Muscle of leg (tissue), 11 donors: ENCODE results near the gene BRD9. TPM values are rescaled to one million over a fixed set of nuclear protein-coding genes. Genes with fewer than 3 reads are reported as not detected.
"Not testable (repeated sequence)": the region's sequence is repeated elsewhere in the genome, so short reads cannot be mapped to it uniquely, and the experiment has no call there.

Experiments used
- DNase-seq: peaks from one replicate; pipeline ENCODE4 v3.0.0; 2013
- H3K27ac ChIP-seq: one replicate; pipeline ENCODE4 v1.5.1; 2013; ENCODE audit warnings: mild to moderate bottlenecking, low read length, control low read depth
- H3K27me3 ChIP-seq: one replicate; pipeline ENCODE4 v1.6.1; 2013; ENCODE audit warnings: low read length; ENCODE audit not compliant: control insufficient read depth, insufficient read depth
- H3K36me3 ChIP-seq: one replicate; pipeline ENCODE4 v1.6.1; 2013; ENCODE audit warnings: low read length; ENCODE audit not compliant: control insufficient read depth, insufficient read depth
- H3K4me1 ChIP-seq: one replicate; pipeline ENCODE4 v1.6.1; 2013; ENCODE audit warnings: low read length; ENCODE audit not compliant: control insufficient read depth, insufficient read depth
- H3K4me3 ChIP-seq: one replicate; pipeline ENCODE4 v1.5.1; 2013; ENCODE audit warnings: low read length, control low read depth
- H3K9me3 ChIP-seq: replicated peaks from 2 replicates; pipeline ENCODE4 v1.6.1; 2013; ENCODE audit warnings: low read depth, low read length; ENCODE audit not compliant: control insufficient read depth
- WGBS: methylation state at CpG from one replicate; pipeline ENCODE4 v1.1.5; 2013; ENCODE audit warnings: missing lambda C conversion rate; ENCODE audit not compliant: insufficient coverage; 5-methylcytosine and 5-hydroxymethylcytosine counted together
- polyA plus RNA-seq, 8 donors: library from polyadenylated mRNA; unstranded; fragments of 120-200 nt; gene quantifications; one replicate each; pipeline versions ENCODE4 v1.2.1 to v1.2.3, GENCODE V29; 2013; ENCODE audit warnings: inconsistent platforms in 1 of 8, low replicate concordance in 1 of 8; ENCODE audit not compliant: insufficient read length in 8 of 8, insufficient read depth in 1 of 8
- total RNA-seq: library from RNA; stranded (reverse); fragments of 120-200 nt; gene quantifications from one replicate; pipeline ENCODE4 v1.2.4, GENCODE V29; 2013

BRD9 gene
- total and polyA plus RNA-seq, 9 donors: 26.4 to 33.5 (median 29.7) TPM

DNA sequence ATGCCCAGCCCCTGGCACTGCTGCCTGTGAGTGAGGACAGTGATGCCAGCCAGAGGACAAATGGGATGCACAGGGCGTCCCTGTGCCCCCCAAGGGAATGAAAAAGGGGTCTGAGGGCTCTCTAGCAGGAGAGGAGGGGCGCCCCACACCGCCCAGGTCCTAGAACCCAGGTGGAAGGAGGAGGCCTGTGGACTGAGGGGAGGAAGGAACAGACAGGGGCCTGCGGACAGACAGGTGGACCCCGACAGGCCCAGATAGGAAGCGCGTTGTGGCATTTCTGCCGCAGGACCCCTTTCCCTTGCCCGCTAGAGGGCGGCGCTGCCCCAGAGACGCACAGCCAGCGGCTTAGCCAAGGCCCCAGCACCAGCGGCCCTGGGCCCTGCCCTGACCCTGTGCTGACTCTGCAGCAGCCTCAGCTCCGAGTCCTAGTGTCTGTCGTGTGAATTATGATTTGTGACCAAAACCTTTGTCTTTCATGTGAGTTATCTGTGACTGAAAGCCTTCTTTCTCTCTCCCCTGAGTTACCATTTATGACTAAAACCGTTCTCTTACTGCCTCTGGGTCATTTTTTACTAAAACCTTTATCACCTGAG, 30.8 kb upstream of the BRD9 start:
- 8% methylated on average over 12 of the region's 17 CpGs for WGBS
- H3K36me3 ChIP-seq: no peaks in the 10 kb centered on the region
- peaks cover 6% of the 10 kb centered on the region for H3K4me1 ChIP-seq
- no peak overlapping the region for H3K4me3 ChIP-seq
- peak; percentile 77 for DNase-seq
- H3K27me3 ChIP-seq: peaks cover 11% of the 10 kb centered on the region
- H3K9me3 ChIP-seq: no peaks in the 10 kb centered on the region
- no peak overlapping the region for H3K27ac ChIP-seq

DNA sequence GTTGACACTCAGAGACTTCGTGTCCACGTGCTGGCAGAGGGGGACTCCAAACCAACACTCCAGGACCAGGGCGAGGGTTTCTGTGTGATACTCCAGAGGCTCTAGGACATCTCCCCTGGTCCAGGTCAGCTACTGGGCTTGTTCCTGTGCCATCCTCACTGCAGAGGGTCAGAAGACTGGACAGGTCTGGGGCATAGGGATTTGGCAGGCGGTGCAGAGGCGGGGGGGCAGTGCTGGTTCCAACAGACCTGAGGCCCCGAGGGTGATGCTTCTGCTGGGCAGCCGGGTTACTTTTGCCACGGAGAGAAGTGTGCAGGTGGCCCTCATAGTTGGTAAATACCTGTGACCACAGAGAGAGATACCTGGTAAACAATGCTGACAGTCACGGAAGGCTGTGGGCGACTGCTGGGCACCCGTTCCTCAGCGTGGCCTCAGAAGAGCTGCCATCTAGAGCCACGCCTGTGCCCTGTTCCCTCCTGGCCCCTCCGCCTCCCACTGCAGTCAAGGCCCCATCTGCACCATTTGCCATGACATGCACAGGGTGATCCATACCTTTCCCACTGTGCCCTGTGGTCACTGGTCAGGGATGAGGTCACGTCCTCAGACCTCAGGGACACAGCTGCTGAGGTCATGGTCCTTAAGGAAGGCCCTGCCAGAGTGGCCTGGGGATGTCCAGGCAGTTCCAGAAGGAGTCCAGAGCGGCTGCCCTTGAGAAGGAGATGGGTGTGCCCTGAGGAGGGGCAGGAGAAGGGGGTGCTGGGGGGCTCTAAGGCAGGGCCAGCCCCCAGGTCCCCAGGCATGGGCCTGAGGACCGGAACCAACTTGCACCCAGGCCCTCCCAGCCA, 30.1 kb upstream of the BRD9 start:
- H3K27ac ChIP-seq: no peak overlapping the region
- H3K4me3 ChIP-seq: no peak overlapping the region
- 93% methylated on average over 12 of the region's 17 CpGs for WGBS
- DNase-seq: no peak
- H3K27me3 ChIP-seq: peaks cover 11% of the 10 kb centered on the region
- H3K36me3 ChIP-seq: no peaks in the 10 kb centered on the region
- peaks cover 6% of the 10 kb centered on the region for H3K4me1 ChIP-seq
- no peaks in the 10 kb centered on the region for H3K9me3 ChIP-seq

DNA sequence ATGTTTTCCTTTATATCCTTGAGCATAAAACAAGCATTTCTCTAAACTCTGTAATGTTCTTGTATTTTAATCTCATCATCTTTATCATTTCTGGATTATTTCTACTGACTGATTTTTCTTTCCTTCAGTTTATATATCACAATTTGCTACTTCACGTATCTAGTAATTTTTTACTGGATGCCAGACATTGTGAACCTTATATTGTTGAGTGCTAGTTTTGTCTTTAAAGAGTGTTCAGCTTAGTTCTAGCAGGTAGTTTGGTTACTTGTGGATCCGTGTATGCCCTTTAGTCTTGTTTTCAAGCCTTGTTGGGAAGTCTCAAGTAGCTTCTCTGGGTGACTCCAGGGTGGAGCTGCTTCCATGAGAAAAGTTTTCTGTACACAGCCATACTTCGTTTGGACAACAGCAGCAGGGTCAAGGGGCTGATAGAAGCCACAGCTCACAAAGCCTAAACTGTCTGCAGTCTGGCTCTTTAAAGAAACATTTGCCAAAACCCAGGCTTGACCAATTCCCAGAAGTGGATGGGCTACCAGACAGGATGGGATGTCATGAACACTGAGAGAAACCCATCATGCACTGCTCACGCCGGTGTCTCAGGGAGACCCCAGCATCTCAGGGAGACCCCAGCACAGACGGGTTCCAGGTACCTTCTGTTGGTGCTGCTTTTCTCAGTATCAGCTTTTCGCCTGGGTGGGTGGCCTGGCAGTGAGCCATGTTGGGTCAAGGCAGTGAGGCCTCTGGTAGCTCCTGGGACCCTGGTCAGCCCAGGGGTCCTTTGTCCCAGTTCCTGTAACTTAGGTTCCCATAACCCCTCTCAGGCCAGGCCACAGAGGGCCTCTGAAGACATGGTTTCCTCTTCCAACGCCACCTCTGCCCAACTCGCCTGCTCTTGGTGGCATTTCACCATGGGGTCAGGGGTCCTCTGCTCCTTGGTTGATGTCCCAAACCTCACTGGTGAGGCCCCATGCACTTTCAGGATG, 29.1 kb upstream of the BRD9 start:
- Histone ChIP-seq H3K36me3 (peaks cover 3% of the 10 kb centered on the region), H3K27ac (no peak overlapping the region), H3K4me1 (peaks cover 5% of the 10 kb centered on the region), H3K9me3 (no peaks in the 10 kb centered on the region), H3K4me3 (no peak overlapping the region), H3K27me3 (peaks cover 10% of the 10 kb centered on the region)
- no peak for DNase-seq
- WGBS: 84% methylated on average over 8 of the region's 9 CpGs

DNA sequence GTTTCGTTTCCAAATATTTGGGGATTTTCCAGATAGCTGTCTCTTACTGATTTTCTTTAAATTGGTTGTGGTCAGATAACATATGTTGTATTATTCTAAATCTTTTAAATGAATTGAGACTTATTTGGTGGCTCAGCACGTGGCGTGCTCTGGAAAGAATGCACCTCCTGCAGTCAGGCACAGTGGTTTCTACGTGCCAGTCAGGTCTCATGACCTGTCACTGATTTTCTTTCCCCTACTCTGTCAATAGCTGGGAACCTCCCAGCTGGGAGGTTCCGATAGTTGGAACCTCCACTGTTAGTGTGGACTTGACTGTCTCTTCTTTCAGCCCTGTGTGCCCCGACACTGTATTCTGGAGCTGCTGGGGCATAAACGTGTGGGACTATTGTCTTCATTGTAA, 27.7 kb upstream of the BRD9 start:
- H3K27me3 ChIP-seq: peaks cover 3% of the 10 kb centered on the region
- H3K4me3 ChIP-seq: no peak overlapping the region
- no peaks in the 10 kb centered on the region for H3K4me1 ChIP-seq
- H3K27ac ChIP-seq: no peak overlapping the region
- no peak for DNase-seq
- H3K9me3 ChIP-seq: no peaks in the 10 kb centered on the region
- 87% methylated on average over 3 of the region's 7 CpGs for WGBS
- peaks cover 16% of the 10 kb centered on the region for H3K36me3 ChIP-seq

DNA sequence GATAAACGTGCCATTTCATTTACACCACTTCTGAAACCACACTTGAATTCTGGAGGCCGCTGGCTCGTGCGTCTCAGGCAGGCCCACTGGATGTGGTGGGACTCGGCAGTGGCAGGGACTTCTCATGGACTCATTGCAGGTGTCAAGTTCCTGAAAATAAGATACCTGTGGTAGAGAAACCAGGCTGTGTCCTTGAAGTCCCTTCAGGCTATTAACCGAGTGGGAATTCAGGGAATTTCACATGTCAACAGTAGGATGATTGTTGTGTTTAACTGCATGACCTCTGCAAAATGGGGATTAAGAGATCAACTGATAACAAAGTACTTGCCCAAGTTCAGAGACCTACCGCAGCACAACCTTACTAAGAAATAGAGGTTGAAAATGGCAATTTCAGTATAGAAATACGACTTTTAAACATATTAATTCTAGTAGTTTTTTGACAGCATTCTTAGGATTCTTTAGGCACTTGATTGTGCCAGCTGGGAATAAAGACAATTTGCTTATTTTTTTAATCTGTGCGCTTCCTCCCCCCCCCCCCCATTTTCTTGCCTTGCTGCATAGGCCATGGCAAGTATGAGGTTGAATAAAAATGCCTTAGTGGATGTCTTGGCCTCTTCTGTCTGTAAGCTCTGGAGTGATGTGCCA, 26.9 kb upstream of the BRD9 start:
- H3K27me3 ChIP-seq: peaks cover 1% of the 10 kb centered on the region
- H3K4me1 ChIP-seq: no peaks in the 10 kb centered on the region
- no peak overlapping the region for H3K27ac ChIP-seq
- no peaks in the 10 kb centered on the region for H3K9me3 ChIP-seq
- WGBS: 69% methylated on average over 3 of the region's 9 CpGs
- H3K36me3 ChIP-seq: peaks cover 24% of the 10 kb centered on the region
- no peak overlapping the region for H3K4me3 ChIP-seq
- no peak for DNase-seq

DNA sequence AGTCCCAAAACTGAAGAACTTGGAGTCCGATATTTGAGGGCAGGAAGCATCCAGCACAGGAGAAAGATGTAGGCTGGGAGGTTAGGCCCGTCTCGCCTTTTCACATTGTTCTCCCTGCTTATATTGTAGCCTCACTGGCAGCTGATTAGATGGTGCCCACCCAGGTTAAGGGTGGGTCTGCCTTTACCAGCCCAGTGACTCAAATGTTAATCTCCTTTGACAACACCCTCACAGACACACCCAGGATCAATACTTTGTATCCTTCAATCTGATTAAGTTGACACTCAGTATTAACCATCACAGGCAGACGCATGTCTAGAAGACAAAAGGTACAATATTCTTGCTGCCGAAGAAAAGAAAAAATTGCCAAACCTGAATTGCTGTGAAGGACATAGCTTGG, 26.1 kb upstream of the BRD9 start:
- H3K36me3 ChIP-seq: peaks cover 27% of the 10 kb centered on the region
- not testable (repeated sequence) for DNase-seq, H3K9me3 ChIP-seq, H3K27ac ChIP-seq, H3K4me1 ChIP-seq, H3K4me3 ChIP-seq, H3K27me3 ChIP-seq
- 93% methylated on average over 3 of the region's 5 CpGs for WGBS

DNA sequence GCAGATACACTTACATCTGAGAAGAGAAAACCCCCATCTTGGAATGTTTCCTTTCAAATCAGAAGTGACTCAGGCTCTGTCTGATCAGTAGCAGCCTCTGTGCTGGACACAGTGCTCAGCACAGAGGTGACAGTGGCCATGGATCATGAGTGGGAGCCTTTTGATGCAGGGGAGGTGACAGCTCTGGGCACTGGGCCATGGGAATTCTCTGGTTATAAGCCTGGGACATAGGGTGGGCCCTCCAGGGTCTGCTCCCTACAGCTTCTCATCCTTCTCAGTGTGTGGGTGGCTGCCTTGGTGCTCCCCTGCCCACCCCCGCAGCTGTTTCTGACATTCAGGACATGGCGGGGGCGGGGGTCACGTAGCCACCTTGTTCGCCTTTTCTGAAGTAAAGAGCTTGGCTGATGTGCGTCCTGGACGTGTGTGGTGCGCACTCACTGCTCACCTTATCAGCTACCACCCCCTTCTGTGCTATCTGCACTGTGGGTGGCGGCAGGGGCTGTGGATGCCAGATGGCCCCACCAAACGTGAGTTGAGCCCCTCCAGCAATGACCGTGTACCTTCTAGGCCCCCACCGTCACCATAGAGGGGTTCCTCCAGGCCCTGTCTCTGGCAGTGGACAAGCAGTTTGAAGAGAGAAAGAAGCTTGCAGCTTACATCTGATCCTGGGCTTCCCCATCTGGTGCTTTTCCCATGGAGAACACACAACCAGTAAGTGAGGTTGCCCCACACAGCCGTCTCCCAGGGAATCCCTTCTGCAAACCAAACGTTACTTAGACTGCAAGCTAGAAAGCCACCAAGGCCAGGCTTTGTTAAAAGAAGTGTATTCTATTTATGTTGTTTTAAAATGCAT, 24.1 kb upstream of the BRD9 start:
- Histone ChIP-seq H3K9me3 (no peaks in the 10 kb centered on the region), H3K4me1 (no peaks in the 10 kb centered on the region), H3K27me3 (no peaks in the 10 kb centered on the region), H3K27ac (no peak overlapping the region), H3K4me3 (no peak overlapping the region), H3K36me3 (peaks cover 30% of the 10 kb centered on the region)
- DNase-seq: no peak
- WGBS: 96% methylated on average over 7 of the region's 14 CpGs

DNA sequence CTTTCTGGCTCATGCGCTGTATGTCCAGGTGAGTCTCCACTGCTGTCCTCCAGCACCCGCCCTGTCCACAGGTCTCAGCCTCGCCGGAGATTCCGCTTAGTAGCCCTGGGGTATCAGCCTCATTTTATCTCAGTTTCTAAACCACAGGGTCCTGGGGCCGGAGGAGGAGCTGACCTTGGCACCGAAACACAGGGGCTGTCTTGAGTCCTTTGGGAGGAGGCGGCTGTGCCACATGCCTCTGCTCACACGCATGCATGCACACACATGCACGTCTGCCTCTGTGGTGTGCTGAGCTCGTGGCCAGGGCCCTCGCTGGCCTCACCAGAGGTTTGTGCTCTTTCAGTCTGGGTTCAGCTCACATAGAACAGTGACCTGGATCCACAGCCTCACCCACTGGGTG, 23.3 kb upstream of the BRD9 start:
- Histone ChIP-seq H3K27ac (no peak overlapping the region), H3K36me3 (peaks cover 30% of the 10 kb centered on the region), H3K27me3 (no peaks in the 10 kb centered on the region), H3K9me3 (no peaks in the 10 kb centered on the region), H3K4me3 (no peak overlapping the region), H3K4me1 (no peaks in the 10 kb centered on the region)
- DNase-seq: no peak
- WGBS: 96% methylated on average over 12 of the region's 12 CpGs

DNA sequence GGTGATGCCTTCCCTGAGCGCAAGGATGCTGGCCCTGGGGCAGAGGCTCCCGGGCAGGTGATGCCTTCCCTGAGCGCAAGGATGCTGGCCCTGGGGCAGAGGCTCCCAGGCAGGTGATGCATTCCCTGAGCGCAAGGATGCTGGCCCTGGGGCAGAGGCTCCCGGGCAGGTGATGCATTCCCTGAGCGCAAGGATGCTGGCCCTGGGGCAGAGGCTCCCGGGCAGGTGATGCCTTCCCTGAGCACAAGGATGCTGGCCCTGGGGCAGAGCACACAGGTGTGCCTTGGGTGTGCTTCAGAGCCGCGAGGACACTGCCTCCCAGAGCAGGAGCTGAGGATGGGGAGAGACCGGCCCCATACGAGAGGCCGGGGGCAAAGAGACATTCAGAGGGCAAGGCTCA, 22.7 kb upstream of the BRD9 start:
- 97% methylated on average over 12 of the region's 12 CpGs for WGBS
- not testable (repeated sequence) for H3K9me3 ChIP-seq, H3K27ac ChIP-seq, H3K27me3 ChIP-seq, H3K4me1 ChIP-seq, DNase-seq, H3K4me3 ChIP-seq
- H3K36me3 ChIP-seq: peaks cover 30% of the 10 kb centered on the region
